H1 (cell line): ENCODE measurements around the gene LARGE2. TPM values are rescaled to one million over a fixed set of nuclear protein-coding genes. Genes with fewer than 3 reads are reported as not detected.

Source experiments
- CBX5 ChIP-seq: fragments of 300-800, 300-1000 bp; sonication (generic); IDR thresholded peaks from 2 replicates; pipeline ENCODE4 v1.7.1; 2016; ENCODE audit warnings: antibody characterized with exemption, low read length, low read depth
- RFX5 ChIP-seq: IDR thresholded peaks from 2 replicates; pipeline ENCODE4 v1.6.1; 2011; ENCODE audit warnings: low read depth, low read length, improper control_type of control experiment, borderline replicate concordance
- YY1 ChIP-seq: IDR thresholded peaks from 2 replicates; pipeline ENCODE4 v1.6.1; 2011; ENCODE audit warnings: low read depth, mild to moderate bottlenecking, low read length
- polyA plus RNA-seq, 7 experiments: library from polyadenylated mRNA; depleted of rRNA in 3 of 7; stranded (reverse) in 5 of 7; unstranded in 2 of 7; fragments of >200 nt in 5 of 7; fragments of 200-250 nt in 2 of 7; gene quantifications; 1 replicate in 5 of 7; 2 replicates in 1 of 7; 4 replicates in 1 of 7; pipeline versions ENCODE4 v1.2.1 to v1.2.3, GENCODE V29; 2011 to 2013; ENCODE audit warnings: missing spikeins in 2 of 7, mixed read lengths in 2 of 7
- total RNA-seq: library from RNA; stranded (reverse); fragmentation: NEBNext Ultra II Directional; extraction: Animal tissue kit (Norgen Biotek cat#: 25700); gene quantifications from 2 replicates; pipeline ENCODE4 v1.2.1, GENCODE V29; 2021
- TF ChIP-seq, protein P1 (sequence below): IDR thresholded peaks from 2 replicates; pipeline ENCODE4 v1.6.1; 2012; ENCODE audit warnings: inconsistent platforms

The LARGE2 gene
- total and polyA plus RNA-seq, 2 of the 8 experiments (the other 6 are each of a cell fraction or from before 2014, with no cell fraction given) = 111 to 137 TPM

DNA sequence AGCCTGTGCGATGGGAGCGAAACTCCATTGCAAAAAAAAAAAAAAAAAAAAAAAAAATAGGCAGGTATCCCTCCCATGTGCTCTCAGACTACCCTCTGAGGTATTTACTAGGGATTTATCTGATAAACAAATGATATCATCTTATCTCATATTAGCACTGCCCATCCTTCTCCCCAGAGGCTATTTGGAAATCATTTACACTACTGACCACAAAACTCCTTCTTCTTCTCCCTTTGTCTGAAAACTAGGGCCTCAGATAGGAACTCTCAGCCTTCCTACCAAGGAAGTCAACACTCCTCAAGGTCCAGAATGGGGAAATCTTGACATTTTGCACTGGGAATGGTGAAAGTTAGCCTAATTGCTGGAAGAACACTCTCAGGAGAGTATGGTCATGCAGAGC is 46.4 kb downstream of the LARGE2 start (continued):
- TF ChIP-seq CBX5 = no peak
- TF ChIP-seq RFX5 = no peak
- TF ChIP-seq, protein P1, sequence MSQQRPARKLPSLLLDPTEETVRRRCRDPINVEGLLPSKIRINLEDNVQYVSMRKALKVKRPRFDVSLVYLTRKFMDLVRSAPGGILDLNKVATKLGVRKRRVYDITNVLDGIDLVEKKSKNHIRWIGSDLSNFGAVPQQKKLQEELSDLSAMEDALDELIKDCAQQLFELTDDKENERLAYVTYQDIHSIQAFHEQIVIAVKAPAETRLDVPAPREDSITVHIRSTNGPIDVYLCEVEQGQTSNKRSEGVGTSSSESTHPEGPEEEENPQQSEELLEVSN = no peak
- no peak for TF ChIP-seq YY1
